Calu3 (cell line): ENCODE measurements around the gene OR4E1. TPM values are rescaled to one million over a fixed set of nuclear protein-coding genes. Genes with fewer than 3 reads are reported as not detected.

Source experiments
- BruUV-seq: library from RNA; stranded (reverse); fragments of 400-500 nt; replicated peaks from 2 replicates; lab custom pipeline; 2021; lab: Mats Ljungman, UMichigan
- CTCF ChIA-PET: fragments of 300-600 bp; sonication (Branson Sonifier 250); formaldehyde crosslinking; loops from one replicate; lab custom pipeline; 2022; ENCODE audit warnings: antibody characterized with exemption; lab: Charles Lee
- DNase-seq: peaks from one replicate; pipeline ENCODE4 v3.0.0; 2022
- H3K27ac Mint-ChIP-seq: one replicate; pipeline ENCODE4 v1.8.0; 2022; ENCODE audit warnings: mixed read lengths; ENCODE audit not compliant: unreplicated experiment
- H3K27me3 Mint-ChIP-seq: one replicate; pipeline ENCODE4 v1.8.0; 2022; ENCODE audit warnings: mixed read lengths; ENCODE audit not compliant: unreplicated experiment
- H3K36me3 Mint-ChIP-seq: one replicate; pipeline ENCODE4 v1.8.0; 2022; ENCODE audit warnings: mild to moderate bottlenecking, moderate library complexity, mixed read lengths; ENCODE audit not compliant: insufficient read depth, unreplicated experiment
- H3K4me1 Mint-ChIP-seq: one replicate; pipeline ENCODE4 v1.8.0; 2022; ENCODE audit warnings: mild to moderate bottlenecking, low read depth, mixed read lengths; ENCODE audit not compliant: unreplicated experiment
- H3K4me3 Mint-ChIP-seq: one replicate; pipeline ENCODE4 v1.8.0; 2022; ENCODE audit warnings: mild to moderate bottlenecking, low read depth, moderate library complexity, mixed read lengths; ENCODE audit not compliant: unreplicated experiment
- H3K9me3 Mint-ChIP-seq: one replicate; pipeline ENCODE4 v1.8.0; 2022; ENCODE audit warnings: low read depth, mixed read lengths; ENCODE audit not compliant: unreplicated experiment
- CTCF ChIP-seq: fragments of 200-600 bp; IDR thresholded peaks from one replicate; pipeline ENCODE4 v1.8.0; 2022; ENCODE audit warnings: antibody characterized with exemption; ENCODE audit not compliant: unreplicated experiment
- intact Hi-C: fragments of 100-400 bp; cut with micrococcal nuclease; formaldehyde crosslinking; loops from one replicate; pipeline ENCODE4 v1.10.0; 2022; ENCODE audit not compliant: unreplicated experiment
- total RNA-seq: library from RNA; stranded (reverse); gene quantifications from 2 replicates; pipeline ENCODE4 v1.2.3, GENCODE V29; 2022

Gene OR4E1
- total RNA-seq, 1 experiment from 2014 or later: not detected

DNA sequence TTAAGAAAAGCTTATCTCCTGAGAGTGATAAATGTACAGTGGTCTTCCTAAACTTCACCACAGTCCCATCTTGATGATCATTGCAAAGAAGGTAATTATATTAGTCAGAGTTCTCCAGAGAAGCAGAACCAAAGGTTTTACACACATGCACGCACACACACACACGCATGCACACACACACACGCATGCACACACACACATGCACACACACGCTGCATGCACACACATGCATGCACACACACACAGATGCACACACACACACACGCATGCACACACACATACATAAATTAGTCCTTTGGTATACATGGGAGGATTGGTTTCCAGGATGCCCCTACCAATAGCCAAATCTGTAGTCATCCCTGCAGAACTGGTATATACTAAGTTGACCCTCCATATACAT, 19.4 kb downstream of the OR4E1 start:
- TF ChIP-seq CTCF: no peak
- BruUV-seq: no TSS peak
- intact Hi-C loops: no loop called here
- no peak for DNase-seq
- CTCF ChIA-PET: no interaction called here
- H3K9me3 Mint-ChIP-seq: no peaks in the 10 kb centered on the region
- no peaks in the 10 kb centered on the region for H3K4me1 Mint-ChIP-seq
- H3K27ac Mint-ChIP-seq: no peak overlapping the region
- H3K27me3 Mint-ChIP-seq: peaks cover 51% of the 10 kb centered on the region
- no peaks in the 10 kb centered on the region for H3K36me3 Mint-ChIP-seq
- H3K4me3 Mint-ChIP-seq: no peak overlapping the region

- intact Hi-C loops: no loop called here
- Mint-ChIP-seq H3K4me1 (no peaks in the 10 kb centered on the region), H3K36me3 (no peaks in the 10 kb centered on the region), H3K27ac (no peak within 1 kb of the TSS), H3K27me3 (peaks cover 43% of the 10 kb centered on the region), H3K9me3 (no peaks in the 10 kb centered on the region), H3K4me3 (no peak within 1 kb of the TSS)
- CTCF ChIA-PET: no interaction called here
- no peak for DNase-seq
- no peak for TF ChIP-seq CTCF
- no TSS peak for BruUV-seq
Observed at GRCh38 chr14:21653331-21653885, 20.2 kb downstream of the OR4E1 start, which contains the start of gene OR4E2. Gene OR4E2 (plus strand): TSS chr14:21653835. CDS start chr14:21665083, 11,248 bp downstream.

DNA sequence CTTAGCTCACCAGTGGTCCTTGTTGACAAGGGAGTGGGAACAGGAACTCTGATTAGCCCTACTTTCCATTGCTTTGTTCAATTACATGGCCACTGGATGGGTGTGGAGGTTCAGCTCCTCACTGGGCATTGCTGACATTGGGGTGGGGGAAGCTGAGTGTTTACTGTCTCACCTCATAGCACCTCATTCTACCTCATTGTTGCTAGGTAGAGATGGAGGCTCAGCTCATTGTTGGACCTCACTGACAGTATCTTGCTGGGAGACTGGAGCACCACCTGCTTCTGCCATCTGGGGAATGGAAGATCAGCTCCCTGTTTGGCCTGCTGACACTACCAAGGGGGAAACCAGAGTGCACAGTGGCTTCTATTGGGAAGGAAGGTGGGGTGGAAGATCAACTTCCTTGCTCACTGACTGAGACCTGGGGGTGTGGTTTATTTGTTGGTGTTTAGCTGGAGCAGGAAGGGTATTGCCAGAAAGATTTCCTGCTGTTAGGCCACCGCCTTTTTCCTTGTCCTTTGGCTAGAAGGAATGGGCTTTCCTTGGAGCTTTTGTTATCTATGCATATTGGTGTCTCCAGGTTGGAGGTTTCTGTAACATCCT, 21.3 kb downstream of the OR4E1 start:
- no TSS peak for BruUV-seq
- no peaks in the 10 kb centered on the region for H3K4me1 Mint-ChIP-seq
- no peak overlapping the region for H3K4me3 Mint-ChIP-seq

DNA sequence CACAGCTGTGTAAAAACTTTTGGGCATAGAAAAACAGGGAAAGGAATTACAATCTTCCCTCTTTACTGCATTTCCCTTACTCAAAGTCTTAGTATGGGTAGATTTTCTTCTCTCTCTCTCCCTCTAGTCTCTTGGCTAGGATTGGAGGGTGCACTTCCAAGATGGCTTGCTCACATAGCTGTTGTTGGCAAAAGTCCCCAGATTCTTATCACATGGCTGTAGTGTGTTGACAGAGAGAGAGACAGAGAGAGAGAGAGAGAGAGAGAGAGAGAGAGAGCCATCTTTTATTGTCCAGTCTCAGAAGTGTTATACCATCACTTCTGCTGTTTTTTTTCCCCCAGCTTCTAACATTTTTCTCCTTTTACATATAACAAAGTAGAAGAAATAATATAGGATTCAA, 26.2 kb downstream of the OR4E1 start:
- no peak for DNase-seq
- Mint-ChIP-seq H3K4me3 (no peak overlapping the region), H3K36me3 (no peaks in the 10 kb centered on the region), H3K9me3 (no peaks in the 10 kb centered on the region), H3K4me1 (no peaks in the 10 kb centered on the region), H3K27me3 (peaks cover 28% of the 10 kb centered on the region), H3K27ac (no peak overlapping the region)
- no TSS peak for BruUV-seq
- CTCF ChIA-PET: interaction anchor here (0.6 kb wide), 1 partner anchor 22 kb away, joined by 3 read pairs; no protein-coding TSS in a partner anchor
- TF ChIP-seq CTCF: no peak
- intact Hi-C loops: no loop called here

More for the DNA sequence above, 21.3 kb downstream of the OR4E1 start:
- no peak for DNase-seq
- CTCF ChIA-PET: interaction anchor here (0.6 kb wide), 1 partner anchor 82 kb away, joined by 5 read pairs; no protein-coding TSS in a partner anchor
- Mint-ChIP-seq H3K27me3 (peaks cover 32% of the 10 kb centered on the region), H3K36me3 (no peaks in the 10 kb centered on the region), H3K27ac (no peak overlapping the region), H3K9me3 (no peaks in the 10 kb centered on the region)
- intact Hi-C loops: no loop called here
- no peak for TF ChIP-seq CTCF
